Fibroblast of lung (primary cell): Measurements from ENCODE around the gene PPIL4.

ENCODE experiments used
- CTCF ChIP-seq, 2 donors: IDR thresholded peaks in 1 of 2; conservative IDR thresholded peaks in 1 of 2; 1 replicate in 1 of 2; 2 replicates in 1 of 2; pipeline ENCODE4 v1.5.1; 2011 to 2012; ENCODE audit warnings: low read length in 2 of 2, control low read depth in 1 of 2, inconsistent platforms in 1 of 2, low read depth in 1 of 2, mild to moderate bottlenecking in 1 of 2
- EZH2 ChIP-seq: IDR thresholded peaks from 2 replicates; pipeline ENCODE4 v1.5.1; 2012; ENCODE audit warnings: low read length, control low read depth, mild to moderate bottlenecking; ENCODE audit errors: missing control alignments

GRCh38 chr6:149503872-149504271 lies 42.0 kb downstream of the PPIL4 start:
- no peak for TF ChIP-seq EZH2
- no peak for TF ChIP-seq CTCF (conservative IDR thresholded peaks at IDR 0.05 in 1 of 2, IDR thresholded peaks at IDR 0.05 in 1 of 2; ENCODE audit: low read depth in 1 of 2, low read length in 2 of 2)
